ENCODE measurements around the gene CCPG1.

DNA sequence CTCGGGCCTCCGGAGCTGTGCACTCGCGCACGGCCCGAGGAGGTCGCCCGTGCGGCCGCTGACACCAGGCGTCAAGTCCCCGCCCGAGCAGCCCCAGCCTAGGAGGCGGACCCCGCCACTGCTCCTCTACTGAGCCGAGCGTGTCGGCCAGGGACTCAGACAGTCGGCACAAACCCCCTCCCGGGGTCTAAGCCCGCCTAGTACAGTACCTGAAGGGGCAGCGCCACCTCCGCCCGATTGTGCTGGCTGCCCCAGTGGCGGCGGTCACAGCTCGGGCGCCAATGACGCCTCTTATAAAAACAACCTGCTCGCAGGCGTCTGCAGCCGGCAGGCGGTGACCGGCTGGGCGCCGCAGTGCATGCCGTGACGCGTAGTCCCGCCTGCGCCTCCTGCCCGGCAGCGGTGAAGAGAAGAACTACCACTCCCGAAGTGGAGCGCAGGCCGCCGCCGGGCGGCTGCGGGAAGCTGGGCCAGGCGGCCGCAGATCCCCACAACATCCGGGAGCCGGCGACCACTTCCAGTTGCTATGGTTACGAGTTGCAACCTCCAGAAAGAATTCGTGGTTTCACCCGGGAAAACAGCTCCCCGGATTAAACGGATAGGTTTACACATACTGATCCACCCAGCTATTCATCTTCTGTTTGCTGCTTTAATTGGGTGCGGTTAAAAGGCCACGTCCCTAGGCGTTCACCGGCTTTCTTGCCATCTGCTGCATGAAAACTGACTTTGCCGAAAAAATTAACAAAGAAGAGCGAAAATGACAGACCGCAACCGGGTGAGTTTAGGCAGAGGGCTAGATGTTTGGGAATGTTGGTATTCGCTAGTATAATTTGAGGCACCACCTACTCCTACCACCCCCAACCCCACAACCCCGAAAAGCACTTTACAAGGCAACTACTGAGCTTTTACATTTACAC, at the start of gene CCPG1, which contains the start of gene PIERCE2:
- TF ChIP-seq, protein P1, sequence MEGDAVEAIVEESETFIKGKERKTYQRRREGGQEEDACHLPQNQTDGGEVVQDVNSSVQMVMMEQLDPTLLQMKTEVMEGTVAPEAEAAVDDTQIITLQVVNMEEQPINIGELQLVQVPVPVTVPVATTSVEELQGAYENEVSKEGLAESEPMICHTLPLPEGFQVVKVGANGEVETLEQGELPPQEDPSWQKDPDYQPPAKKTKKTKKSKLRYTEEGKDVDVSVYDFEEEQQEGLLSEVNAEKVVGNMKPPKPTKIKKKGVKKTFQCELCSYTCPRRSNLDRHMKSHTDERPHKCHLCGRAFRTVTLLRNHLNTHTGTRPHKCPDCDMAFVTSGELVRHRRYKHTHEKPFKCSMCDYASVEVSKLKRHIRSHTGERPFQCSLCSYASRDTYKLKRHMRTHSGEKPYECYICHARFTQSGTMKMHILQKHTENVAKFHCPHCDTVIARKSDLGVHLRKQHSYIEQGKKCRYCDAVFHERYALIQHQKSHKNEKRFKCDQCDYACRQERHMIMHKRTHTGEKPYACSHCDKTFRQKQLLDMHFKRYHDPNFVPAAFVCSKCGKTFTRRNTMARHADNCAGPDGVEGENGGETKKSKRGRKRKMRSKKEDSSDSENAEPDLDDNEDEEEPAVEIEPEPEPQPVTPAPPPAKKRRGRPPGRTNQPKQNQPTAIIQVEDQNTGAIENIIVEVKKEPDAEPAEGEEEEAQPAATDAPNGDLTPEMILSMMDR (IDR thresholded peaks at IDR 0.05), result peak; percentile 58
- TF ChIP-seq GRHL2 (CRISPR knock-in tag; IDR thresholded peaks at IDR 0.05; ENCODE audit: insufficient replicate concordance, severe bottlenecking), result no peak
- no peak for TF ChIP-seq NFYB (CRISPR knock-in tag; conservative IDR thresholded peaks at IDR 0.05; ENCODE audit: low read depth)
- 0 out of 2 replicates have a peak, but pooled peaks have one; percentile 20 for TF ChIP-seq GABPB1 (CRISPR knock-in tag; IDR thresholded peaks at IDR 0.05)
- TF ChIP-seq AFF4 (CRISPR knock-in tag; IDR thresholded peaks at IDR 0.05; ENCODE audit: borderline replicate concordance), result no peak
- TF ChIP-seq IRF2 (CRISPR knock-in tag; IDR thresholded peaks at IDR 0.05; ENCODE audit: borderline replicate concordance, low read depth), result no peak
- TF ChIP-seq JUN (CRISPR knock-in tag; IDR thresholded peaks at IDR 0.05), result no peak
- TF ChIP-seq ZNF423 (CRISPR knock-in tag; IDR thresholded peaks at IDR 0.05), result no peak
- no peak for TF ChIP-seq USF2 (CRISPR knock-in tag; IDR thresholded peaks at IDR 0.05)
